ENCODE results near the gene GNAQ. TPM values are rescaled to one million over a fixed set of nuclear protein-coding genes. Genes with fewer than 3 reads are reported as not detected.

GNAQ gene
- total RNA-seq, 1 experiment from 2014 or later, result 48.6 TPM

DNA sequence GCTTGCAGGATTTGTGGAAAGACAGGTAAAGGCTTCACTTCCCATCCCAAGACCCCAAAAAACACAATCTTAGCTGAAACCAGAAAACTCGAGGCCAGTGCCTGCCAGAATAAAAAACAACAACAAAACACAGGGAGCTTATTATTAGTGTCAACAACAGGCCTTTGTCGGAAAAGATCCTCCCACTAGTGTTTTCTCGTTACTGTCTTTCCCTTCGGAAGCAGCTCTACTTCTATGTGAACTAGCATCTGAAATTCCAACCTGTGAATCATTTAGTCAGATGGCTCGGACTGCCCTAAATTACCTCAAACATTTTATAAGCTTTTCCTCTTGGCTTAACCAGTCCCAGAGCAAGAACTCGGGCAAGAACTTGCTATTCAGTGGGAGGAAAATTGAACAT is 261.3 kb downstream of the GNAQ start:
- H3K27me3 Mint-ChIP-seq (ENCODE audit: low read depth), result no peaks in the 10 kb centered on the region

More for the DNA sequence above, 261.3 kb downstream of the GNAQ start:
- no peak overlapping the region for H3K14ac ChIP-seq (ENCODE audit: insufficient read depth, low read length)
- no peaks in the 10 kb centered on the region for H3K23me2 ChIP-seq (ENCODE audit: insufficient read length, low read depth, low read length, poor library complexity, severe bottlenecking)
- no CpG with 5 or more reads among the region's 6 CpGs for WGBS (ENCODE audit: extremely low coverage, insufficient read length, low lambda C conversion rate)
- H4K5ac ChIP-seq (ENCODE audit: insufficient read length, low read depth, low read length), result no peak overlapping the region
- no peak overlapping the region for H2BK15ac ChIP-seq (ENCODE audit: low read depth, low read length)
- H3K9ac ChIP-seq (ENCODE audit: extremely low read depth, insufficient read length, low read length), result no peak overlapping the region
- H3K36me3 Mint-ChIP-seq (ENCODE audit: insufficient read depth in 1 of 3, low read depth in 3 of 3), result peaks cover 4 to 7% (median 4%) of the 10 kb centered on the region in 3 experiments; a peak in 4 of 7 replicates
- H3K4me1 ChIP-seq (ENCODE audit: insufficient read depth, low read length), result no peaks in the 10 kb centered on the region
- no peak overlapping the region for H4K8ac ChIP-seq (replicated peaks; ENCODE audit: insufficient read length, low read depth, low read length)
- no peak overlapping the region for H3K56ac ChIP-seq (ENCODE audit: insufficient read length, low read depth, low read length)
- no peaks in the 10 kb centered on the region for H3K27me3 ChIP-seq (ENCODE audit: insufficient read depth, low read length)
- no peaks in the 10 kb centered on the region for H4K20me1 ChIP-seq (ENCODE audit: control insufficient read depth, insufficient read depth, insufficient read length)
- no peak overlapping the region for H2BK20ac ChIP-seq (ENCODE audit: low read depth, low read length, poor library complexity, severe bottlenecking)
- no peak overlapping the region for H2BK5ac ChIP-seq (ENCODE audit: insufficient read length, low read length)
- TF ChIP-seq, protein P1, sequence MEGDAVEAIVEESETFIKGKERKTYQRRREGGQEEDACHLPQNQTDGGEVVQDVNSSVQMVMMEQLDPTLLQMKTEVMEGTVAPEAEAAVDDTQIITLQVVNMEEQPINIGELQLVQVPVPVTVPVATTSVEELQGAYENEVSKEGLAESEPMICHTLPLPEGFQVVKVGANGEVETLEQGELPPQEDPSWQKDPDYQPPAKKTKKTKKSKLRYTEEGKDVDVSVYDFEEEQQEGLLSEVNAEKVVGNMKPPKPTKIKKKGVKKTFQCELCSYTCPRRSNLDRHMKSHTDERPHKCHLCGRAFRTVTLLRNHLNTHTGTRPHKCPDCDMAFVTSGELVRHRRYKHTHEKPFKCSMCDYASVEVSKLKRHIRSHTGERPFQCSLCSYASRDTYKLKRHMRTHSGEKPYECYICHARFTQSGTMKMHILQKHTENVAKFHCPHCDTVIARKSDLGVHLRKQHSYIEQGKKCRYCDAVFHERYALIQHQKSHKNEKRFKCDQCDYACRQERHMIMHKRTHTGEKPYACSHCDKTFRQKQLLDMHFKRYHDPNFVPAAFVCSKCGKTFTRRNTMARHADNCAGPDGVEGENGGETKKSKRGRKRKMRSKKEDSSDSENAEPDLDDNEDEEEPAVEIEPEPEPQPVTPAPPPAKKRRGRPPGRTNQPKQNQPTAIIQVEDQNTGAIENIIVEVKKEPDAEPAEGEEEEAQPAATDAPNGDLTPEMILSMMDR (conservative IDR thresholded peaks at IDR 0.05), result no peak
- no peak overlapping the region for H3K27ac ChIP-seq (ENCODE audit: insufficient read length, low read depth, low read length)
- no peaks in the 10 kb centered on the region for H3K79me1 ChIP-seq (ENCODE audit: insufficient read depth, low read depth, low read length, poor library complexity, severe bottlenecking)
- no peak overlapping the region for H2AK5ac ChIP-seq (ENCODE audit: insufficient read length, low read length)
- no peak overlapping the region for H3K4ac ChIP-seq (ENCODE audit: low read depth, low read length)
- H2BK120ac ChIP-seq (ENCODE audit: low read depth, low read length, poor library complexity, severe bottlenecking), result no peak overlapping the region
- H3K9me3 ChIP-seq (ENCODE audit: control insufficient read depth, low read depth, low read length), result no peaks in the 10 kb centered on the region
- H2AFZ ChIP-seq (ENCODE audit: low read length), result no peak overlapping the region
- H3T11ph ChIP-seq (ENCODE audit: low read length), result no peak overlapping the region
- H2BK12ac ChIP-seq (ENCODE audit: insufficient read length, low read depth, low read length), result no peak overlapping the region
- no peak overlapping the region for H3K18ac ChIP-seq (ENCODE audit: insufficient read length, low read depth, low read length)
- no peak for DNase-seq
- H3K23ac ChIP-seq (ENCODE audit: insufficient read length, low read depth, low read length), result no peak overlapping the region
- no peaks in the 10 kb centered on the region for H3K79me2 ChIP-seq (ENCODE audit: insufficient read depth, low read length)
- H4K91ac ChIP-seq (ENCODE audit: insufficient read length, low read depth, low read length), result no peak overlapping the region
- H3K4me1 Mint-ChIP-seq, result no peaks in the 10 kb centered on the region
- H3K4me2 ChIP-seq (ENCODE audit: insufficient read depth, insufficient read length, low read length), result no peak overlapping the region
- H3K27ac Mint-ChIP-seq, result no peak overlapping the region
- no peak overlapping the region for H3K4me3 Mint-ChIP-seq
- H3K9me3 Mint-ChIP-seq, result no peaks in the 10 kb centered on the region; a peak in 1 of 5 replicates
